Measurements from ENCODE around the gene ARTN.

Gene ARTN

GRCh38 chr1:43984855-43985254 lies 51.3 kb downstream of the ARTN start:
- DNase-seq (ENCODE audit: low read depth in 2 of 2): no peak

- DNase-seq (ENCODE audit: low read depth in 2 of 2): no peak
These were observed 52.5 kb downstream of the ARTN start for GRCh38 chr1:43985984-43986595.

- no peak for DNase-seq (ENCODE audit: low read depth in 2 of 2)
These were observed 53.1 kb downstream of the ARTN start for GRCh38 chr1:43986712-43987111.
